PFSK-1 (cell line): ENCODE measurements around the gene PDE3A.

ENCODE experiments used
- FOXP2 ChIP-seq: optimal IDR thresholded peaks from 2 replicates; pipeline ENCODE3; 2011; ENCODE audit warnings: borderline replicate concordance, control low read depth, inconsistent platforms; ENCODE audit not compliant: insufficient read depth; ENCODE audit errors: extremely low read length, extremely low read depth
- POLR2AphosphoS5 ChIP-seq: IDR thresholded peaks from 2 replicates; pipeline ENCODE4 v1.6.1; 2012; ENCODE audit warnings: low read depth, mild to moderate bottlenecking, control low read depth, low read length, moderate library complexity
- REST ChIP-seq, 2 experiments: IDR thresholded peaks; 2 replicates each; pipeline versions ENCODE4 v1.6.1 to v1.8.0; 2011 to 2012; ENCODE audit warnings: low read depth in 2 of 2, low read length in 2 of 2, control low read depth in 1 of 2, inconsistent platforms in 1 of 2, mild to moderate bottlenecking in 1 of 2, moderate library complexity in 1 of 2; ENCODE audit not compliant: insufficient read depth in 1 of 2
- SIN3A ChIP-seq: IDR thresholded peaks from 2 replicates; pipeline ENCODE4 v1.6.1; 2012; ENCODE audit warnings: mild to moderate bottlenecking, low read length, moderate library complexity, borderline replicate concordance; ENCODE audit not compliant: insufficient read depth
- TAF1 ChIP-seq: IDR thresholded peaks from 2 replicates; pipeline ENCODE4 v1.6.1; 2012; ENCODE audit warnings: low read length, control low read depth, borderline replicate concordance; ENCODE audit not compliant: insufficient read depth

The PDE3A gene

GRCh38 chr12:20404576-20405346 is 36.4 kb downstream of the PDE3A start:
- 0 out of 4 replicates have a peak, but pooled peaks of 1 of the 2 experiments have one; percentile 13 for TF ChIP-seq REST (IDR thresholded peaks at IDR 0.05; ENCODE audit: insufficient read depth in 1 of 2, low read depth in 2 of 2, low read length in 2 of 2)
- no peak for TF ChIP-seq SIN3A
- no peak for TF ChIP-seq POLR2AphosphoS5

GRCh38 chr12:20409607-20410377 is 41.5 kb downstream of the PDE3A start:
- TF ChIP-seq FOXP2 (no peak), POLR2AphosphoS5 (no peak), SIN3A (no peak), REST (IDR thresholded peaks at IDR 0.05; ENCODE audit: insufficient read depth in 1 of 2, low read depth in 2 of 2, low read length in 2 of 2) (no peak), TAF1 (no peak)

GRCh38 chr12:20410734-20411133 is 42.4 kb downstream of the PDE3A start:
- TF ChIP-seq POLR2AphosphoS5 (no peak), TAF1 (no peak), SIN3A (no peak), REST (IDR thresholded peaks at IDR 0.05; ENCODE audit: insufficient read depth in 1 of 2, low read depth in 2 of 2, low read length in 2 of 2) (no peak), FOXP2 (no peak)

- TF ChIP-seq FOXP2 = no peak
- TF ChIP-seq POLR2AphosphoS5 = no peak
- TF ChIP-seq REST (IDR thresholded peaks at IDR 0.05; ENCODE audit: insufficient read depth in 1 of 2, low read depth in 2 of 2, low read length in 2 of 2) = no peak
- no peak for TF ChIP-seq TAF1
- no peak for TF ChIP-seq SIN3A
Measured at GRCh38 chr12:20411345-20411744, 43.0 kb downstream of the PDE3A start.
